IMR-90 (cell line): ENCODE measurements around the gene MEIOB. TPM values are rescaled to one million over a fixed set of nuclear protein-coding genes. Genes with fewer than 3 reads are reported as not detected.

ENCODE experiments used
- ATAC-seq: fragments of 200-7000 bp; cut with Tn5 transposase; 2 replicates; pipeline ENCODE4 v1.9.1; 2020; ENCODE audit warnings: low read depth, mild to moderate bottlenecking, moderate library complexity
- BruUV-seq: library from RNA; stranded (reverse); fragments of 400-500 nt; replicated peaks from 2 replicates; lab custom pipeline; 2021; lab: Mats Ljungman, UMichigan
- CTCF ChIA-PET: fragments of 300-600 bp; formaldehyde crosslinking; extraction: SDS; loops from one replicate; lab custom pipeline; 2021; ENCODE audit warnings: antibody characterized with exemption; lab: Yijun Ruan, JAX
- POLR2A ChIA-PET: fragments of 300-600 bp; sonication (Branson Sonifier 250); formaldehyde crosslinking; loops from one replicate; lab custom pipeline; 2022; ENCODE audit warnings: antibody characterized with exemption; ENCODE audit not compliant: unreplicated experiment; lab: Charles Lee
- DNase-seq: peaks from one replicate; pipeline ENCODE4 v3.0.0; 2013
- H2AFZ ChIP-seq: replicated peaks from 2 replicates; pipeline ENCODE3; 2013; ENCODE audit warnings: low read length, mild to moderate bottlenecking; ENCODE audit not compliant: poor library complexity
- H2AK5ac ChIP-seq: 2 replicates; pipeline ENCODE4 v1.6.1; 2013; ENCODE audit warnings: low read depth, low read length, inconsistent platforms
- H2AK9ac ChIP-seq: replicated peaks from 2 replicates; pipeline ENCODE3; 2013; ENCODE audit warnings: mild to moderate bottlenecking, low read depth, low read length, moderate library complexity; ENCODE audit not compliant: poor library complexity
- H2BK120ac ChIP-seq: 2 replicates; pipeline ENCODE4 v1.6.1; 2013; ENCODE audit warnings: low read depth, low read length, inconsistent platforms
- H2BK15ac ChIP-seq: 3 replicates; pipeline ENCODE4 v1.6.1; 2013; ENCODE audit warnings: low read depth, low read length, inconsistent platforms
- H2BK20ac ChIP-seq: 2 replicates; pipeline ENCODE4 v1.6.1; 2013; ENCODE audit warnings: low read depth, mild to moderate bottlenecking, inconsistent platforms, low read length, moderate library complexity
- H2BK5ac ChIP-seq: 2 replicates; pipeline ENCODE4 v1.6.1; 2013; ENCODE audit warnings: mild to moderate bottlenecking, low read depth, low read length, inconsistent platforms; ENCODE audit not compliant: poor library complexity, severe bottlenecking
- H3K14ac ChIP-seq: replicated peaks from 2 replicates; pipeline ENCODE4 v1.6.1; 2013; ENCODE audit warnings: low read depth, low read length, inconsistent platforms
- H3K18ac ChIP-seq: 2 replicates; pipeline ENCODE4 v1.6.1; 2013; ENCODE audit warnings: low read depth, low read length, control low read depth
- H3K23ac ChIP-seq: 2 replicates; pipeline ENCODE4 v1.6.1; 2013; ENCODE audit warnings: low read depth, low read length, inconsistent platforms
- H3K27ac ChIP-seq: 2 replicates; pipeline ENCODE4 v1.5.1; 2013; ENCODE audit warnings: mild to moderate bottlenecking, control low read depth, low read length; ENCODE audit not compliant: insufficient read depth
- H3K27me3 ChIP-seq: 2 replicates; pipeline ENCODE4 v1.6.1; 2013; ENCODE audit warnings: low read length; ENCODE audit not compliant: control insufficient read depth, insufficient read depth
- H3K36me3 ChIP-seq: 2 replicates; pipeline ENCODE4 v1.6.1; 2013; ENCODE audit warnings: low read length, mixed read lengths; ENCODE audit not compliant: control insufficient read depth, insufficient read depth
- H3K4ac ChIP-seq: 2 replicates; pipeline ENCODE4 v1.6.1; 2013; ENCODE audit warnings: low read depth, low read length, inconsistent platforms
- H3K4me1 ChIP-seq: 2 replicates; pipeline ENCODE4 v1.6.1; 2013; ENCODE audit warnings: low read length, mixed read lengths; ENCODE audit not compliant: control insufficient read depth, insufficient read depth
- H3K4me2 ChIP-seq: 2 replicates; pipeline ENCODE4 v1.6.1; 2013; ENCODE audit warnings: low read depth, mild to moderate bottlenecking, control low read depth, low read length, moderate library complexity
- H3K4me3 ChIP-seq: 2 replicates; pipeline ENCODE4 v1.5.1; 2013; ENCODE audit warnings: low read depth, mild to moderate bottlenecking, control low read depth, low read length, moderate library complexity; ENCODE audit not compliant: insufficient read depth
- H3K56ac ChIP-seq: 2 replicates; pipeline ENCODE4 v1.6.1; 2013; ENCODE audit warnings: low read length, inconsistent platforms; ENCODE audit not compliant: insufficient read depth; ENCODE audit errors: extremely low read depth
- H3K79me1 ChIP-seq, 2 experiments: 2 replicates each; pipeline ENCODE4 v1.6.1; 2013; ENCODE audit warnings: low read length in 2 of 2, inconsistent platforms in 1 of 2, low read depth in 1 of 2
- H3K9ac ChIP-seq: 2 replicates; pipeline ENCODE4 v1.6.1; 2013; ENCODE audit warnings: low read depth, low read length, control low read depth
- H3K9me1 ChIP-seq: 2 replicates; pipeline ENCODE4 v1.6.1; 2013; ENCODE audit warnings: low read length, inconsistent platforms; ENCODE audit not compliant: insufficient read depth
- H3K9me3 ChIP-seq: 2 replicates; pipeline ENCODE4 v1.6.1; 2013; ENCODE audit warnings: low read length; ENCODE audit not compliant: control insufficient read depth, insufficient read depth
- H4K20me1 ChIP-seq: 2 replicates; pipeline ENCODE4 v1.6.1; 2013; ENCODE audit warnings: low read length, inconsistent platforms; ENCODE audit not compliant: insufficient read depth
- H4K5ac ChIP-seq: 2 replicates; pipeline ENCODE4 v1.6.1; 2013; ENCODE audit warnings: mild to moderate bottlenecking, low read depth, low read length, control low read depth
- H4K8ac ChIP-seq, 2 experiments: 2 replicates each; pipeline ENCODE4 v1.6.1; 2013; ENCODE audit warnings: low read depth in 2 of 2, low read length in 2 of 2, control low read depth in 1 of 2, inconsistent platforms in 1 of 2
- H4K91ac ChIP-seq: 2 replicates; pipeline ENCODE4 v1.6.1; 2013; ENCODE audit warnings: low read depth, low read length, inconsistent platforms; ENCODE audit not compliant: insufficient read depth
- CHD1 ChIP-seq: IDR thresholded peaks from 2 replicates; pipeline ENCODE4 v1.6.1; 2012; ENCODE audit warnings: low read depth, low read length, improper control_type of control experiment
- FOS ChIP-seq: fragments of 150-350 bp; IDR thresholded peaks from 2 replicates; pipeline ENCODE4 v1.6.1; 2016; ENCODE audit warnings: low read depth, low read length
- MXI1 ChIP-seq: IDR thresholded peaks from 2 replicates; pipeline ENCODE4 v1.6.1; 2012; ENCODE audit warnings: low read depth, mild to moderate bottlenecking, low read length, moderate library complexity, borderline replicate concordance
- RCOR1 ChIP-seq: IDR thresholded peaks from 2 replicates; pipeline ENCODE4 v1.6.1; 2012; ENCODE audit warnings: mild to moderate bottlenecking, low read length, improper control_type of control experiment; ENCODE audit not compliant: insufficient replicate concordance
- SMC3 ChIP-seq: fragments of 150-350 bp; IDR thresholded peaks from 2 replicates; pipeline ENCODE4 v1.6.1; 2016; ENCODE audit warnings: low read depth, mild to moderate bottlenecking, antibody characterized with exemption, low read length, moderate library complexity
- USF2 ChIP-seq: fragments of 150-350 bp; IDR thresholded peaks from 2 replicates; pipeline ENCODE4 v1.6.1; 2017; ENCODE audit warnings: mild to moderate bottlenecking, antibody characterized with exemption, low read length, low read depth
- WGBS, 2 experiments: methylation state at CpG; one replicate each; pipeline versions ENCODE4 v1.1.5 to v1.1.7; 2013; ENCODE audit warnings: missing lambda C conversion rate in 2 of 2; ENCODE audit not compliant: insufficient read length in 1 of 2; ENCODE audit errors: extremely low coverage in 2 of 2; 5-methylcytosine and 5-hydroxymethylcytosine counted together
- dilution Hi-C: fragments of 300-500 bp; cut with HindIII; formaldehyde crosslinking; loops from one replicate; pipeline ENCODE4 v1.14.3; 2018; ENCODE audit warnings: low sequenced_read_pairs; ENCODE audit not compliant: unreplicated experiment
- in situ Hi-C: fragments of 300-500 bp; cut with MboI; formaldehyde crosslinking; loops from 3 replicates; pipeline ENCODE4 v1.14.3; 2019; ENCODE audit warnings: low sequenced_read_pairs, inconsistent platforms, mixed read lengths
- intact Hi-C: fragments of 100-400 bp; cut with micrococcal nuclease; formaldehyde crosslinking; loops from 2 replicates; pipeline ENCODE4 v1.10.0; 2022
- polyA plus RNA-seq, 3 experiments: library from polyadenylated mRNA; depleted of rRNA; stranded (reverse); fragments of >200 nt; gene quantifications; 2 replicates each; pipeline ENCODE4 v1.2.3, GENCODE V29; 2012; ENCODE audit warnings: low replicate concordance in 1 of 3
- total RNA-seq: library from RNA; depleted of rRNA; stranded (reverse); fragments of >200 nt; gene quantifications from 2 replicates; pipeline ENCODE4 v1.2.3, GENCODE V29; 2012
- TF ChIP-seq, protein P1 (sequence below): conservative IDR thresholded peaks from 2 replicates; pipeline ENCODE4 v1.5.1; 2012; ENCODE audit warnings: mild to moderate bottlenecking, low read depth, low read length, improper control_type of control experiment

Gene MEIOB
- total and polyA plus RNA-seq, 2 of the 4 experiments (the other 2 are of a cell fraction): 0.14 TPM; not detected in 1

GRCh38 chr16:1809281-1809801, 62.6 kb downstream of the MEIOB start:
- Histone ChIP-seq H3K79me1 (0 out of 4 replicates have a peak, but pooled peaks cover 0 to 2% of the 10 kb centered on the region in 2 experiments), H3K4ac (no peak overlapping the region), H3K27ac (no peak overlapping the region), H4K5ac (no peak overlapping the region), H2BK15ac (no peak overlapping the region), H3K9me3 (no peaks in the 10 kb centered on the region), H3K4me1 (peaks cover 4% of the 10 kb centered on the region; the same call in 1 of the 2 replicates), H4K8ac (no peak overlapping the region), H2AK5ac (no peak overlapping the region), H3K27me3 (no peaks in the 10 kb centered on the region), H2BK120ac (no peak overlapping the region), H3K9me1 (no peaks in the 10 kb centered on the region), H2AFZ (no peak overlapping the region), H2BK5ac (no peak overlapping the region), H3K14ac (no peak overlapping the region), H4K20me1 (no peaks in the 10 kb centered on the region), H4K91ac (no peak overlapping the region), H2AK9ac (no peak overlapping the region), H3K9ac (no peak overlapping the region), H3K23ac (no peak overlapping the region), H3K4me2 (no peak overlapping the region), H2BK20ac (no peak overlapping the region), H3K36me3 (peaks cover 19% of the 10 kb centered on the region; the same call in 1 of the 2 replicates), H3K18ac (no peak overlapping the region), H3K4me3 (no peak overlapping the region), H3K56ac (no peak overlapping the region)
- CTCF ChIA-PET: no interaction called here
- 78% methylated on average over 13 of the region's 28 CpGs; no CpG with 5 or more reads in 1 of the 2 experiments for WGBS, 2 experiments
- DNase-seq (no peak), ATAC-seq (no peak)
- intact Hi-C loops: no loop called here
- no TSS peak for BruUV-seq
- no peak for TF ChIP-seq MXI1
- no peak for TF ChIP-seq SMC3
- TF ChIP-seq, protein P1, sequence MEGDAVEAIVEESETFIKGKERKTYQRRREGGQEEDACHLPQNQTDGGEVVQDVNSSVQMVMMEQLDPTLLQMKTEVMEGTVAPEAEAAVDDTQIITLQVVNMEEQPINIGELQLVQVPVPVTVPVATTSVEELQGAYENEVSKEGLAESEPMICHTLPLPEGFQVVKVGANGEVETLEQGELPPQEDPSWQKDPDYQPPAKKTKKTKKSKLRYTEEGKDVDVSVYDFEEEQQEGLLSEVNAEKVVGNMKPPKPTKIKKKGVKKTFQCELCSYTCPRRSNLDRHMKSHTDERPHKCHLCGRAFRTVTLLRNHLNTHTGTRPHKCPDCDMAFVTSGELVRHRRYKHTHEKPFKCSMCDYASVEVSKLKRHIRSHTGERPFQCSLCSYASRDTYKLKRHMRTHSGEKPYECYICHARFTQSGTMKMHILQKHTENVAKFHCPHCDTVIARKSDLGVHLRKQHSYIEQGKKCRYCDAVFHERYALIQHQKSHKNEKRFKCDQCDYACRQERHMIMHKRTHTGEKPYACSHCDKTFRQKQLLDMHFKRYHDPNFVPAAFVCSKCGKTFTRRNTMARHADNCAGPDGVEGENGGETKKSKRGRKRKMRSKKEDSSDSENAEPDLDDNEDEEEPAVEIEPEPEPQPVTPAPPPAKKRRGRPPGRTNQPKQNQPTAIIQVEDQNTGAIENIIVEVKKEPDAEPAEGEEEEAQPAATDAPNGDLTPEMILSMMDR: no peak
- TF ChIP-seq USF2: no peak
- no peak for TF ChIP-seq FOS
- no peak for TF ChIP-seq CHD1
- no peak for TF ChIP-seq RCOR1
- POLR2A ChIA-PET: no interaction called here
- in situ Hi-C loops: no loop called here
- dilution Hi-C loops: no loop called here
